Pancreas (tissue), 10 donors: ENCODE data around the gene TRAF4. TPM values are rescaled to one million over a fixed set of nuclear protein-coding genes. Genes with fewer than 3 reads are reported as not detected.

Experiments used
- ATAC-seq, 4 donors: fragments of 200-7000 bp; cut with Tn5 transposase; one replicate each; pipeline versions ENCODE4 v1.8.0 to v1.9.1; 2020; ENCODE audit warnings: mild to moderate bottlenecking in 4 of 4, moderate library complexity in 4 of 4
- DNase-seq, 6 donors: peaks; one replicate each; pipeline ENCODE4 v3.0.0-alpha.2; 2020
- FAIRE-seq: peaks from 2 replicates; lab custom pipeline; 2012; peaks lifted over from hg19 to GRCh38; lab: Jason Lieb, UNC
- H3K27ac ChIP-seq, 4 donors: fragments of 200-600 bp; sonication (generic); 1 replicate in 3 of 4; 2 replicates in 1 of 4; pipeline versions ENCODE4 v1.5.0 to v1.8.0; 2020
- H3K27me3 ChIP-seq, 4 donors: fragments of 200-600 bp; one replicate each; pipeline ENCODE4 v1.8.0; 2021
- H3K36me3 ChIP-seq, 3 donors: fragments of 200-600 bp; sonication (generic) in 1 of 3; one replicate each; pipeline versions ENCODE4 v1.5.0 to v1.8.0; 2020 to 2021
- H3K4me1 ChIP-seq, 3 donors: fragments of 200-600 bp; one replicate each; pipeline ENCODE4 v1.8.0; 2021
- H3K4me3 ChIP-seq, 4 donors: fragments of 200-600 bp; sonication (generic) in 2 of 4; one replicate each; pipeline versions ENCODE4 v1.5.0 to v1.8.0; 2020 to 2021
- H3K9me3 ChIP-seq, 4 donors: fragments of 200-600 bp; one replicate each; pipeline ENCODE4 v1.8.0; 2021
- WGBS, 2 donors: extraction: QIAGEN DNeasy Blood & Tissue Kit; methylation state at CpG; one replicate each; pipeline ENCODE4 v1.1.7; 2013; 5-methylcytosine and 5-hydroxymethylcytosine counted together
- intact Hi-C, 3 donors: fragments of 100-400 bp; cut with DNase I; formaldehyde crosslinking; loops; one replicate each; pipeline versions ENCODE4 v1.11.1 to v1.14.2; 2022
- polyA plus RNA-seq, 2 donors: library from polyadenylated mRNA; stranded (reverse); fragments of 200-250 nt; gene quantifications; one replicate each; pipeline ENCODE4 v1.2.3, GENCODE V29; 2013
- total RNA-seq, 6 donors: library from RNA; stranded (reverse); fragmentation: NEBNext Ultra II Directional in 4 of 6; extraction: Animal tissue kit (Norgen Biotek cat#: 25700) in 4 of 6; gene quantifications; one replicate each; pipeline versions ENCODE4 v1.2.1 to v1.2.4, GENCODE V29; 2021 to 2023
- TF ChIP-seq, protein P1 (sequence below), 4 donors: fragments of 200-600 bp; sonication (generic) in 3 of 4; IDR thresholded peaks; one replicate each; pipeline versions ENCODE4 v1.5.0 to v1.8.0; 2021; ENCODE audit warnings: antibody characterized with exemption in 4 of 4
- donor health status: healthy with polysubstance abuse.
- donor health status: DM: no; HTN: no; CAD: no; lungs with moderate emphysema.
- donor health status: DM: no; HTN: no; CAD: no.
- donor health status: control.
- donor health status: control.
- donor health status: Bipolar disorder and iron deficiency.
- donor health status: DM: yes; HTN: yes; CAD: no.
- donor health status: DM: no; HTN: no; CAD: no.
- donor health status: DM: no; HTN: no; CAD: no.
- donor health status: DM: yes; HTN: yes; CAD: no.

Gene TRAF4
- total and polyA plus RNA-seq, 8 donors, result 22.6 to 48.2 (median 33.2) TPM

DNA sequence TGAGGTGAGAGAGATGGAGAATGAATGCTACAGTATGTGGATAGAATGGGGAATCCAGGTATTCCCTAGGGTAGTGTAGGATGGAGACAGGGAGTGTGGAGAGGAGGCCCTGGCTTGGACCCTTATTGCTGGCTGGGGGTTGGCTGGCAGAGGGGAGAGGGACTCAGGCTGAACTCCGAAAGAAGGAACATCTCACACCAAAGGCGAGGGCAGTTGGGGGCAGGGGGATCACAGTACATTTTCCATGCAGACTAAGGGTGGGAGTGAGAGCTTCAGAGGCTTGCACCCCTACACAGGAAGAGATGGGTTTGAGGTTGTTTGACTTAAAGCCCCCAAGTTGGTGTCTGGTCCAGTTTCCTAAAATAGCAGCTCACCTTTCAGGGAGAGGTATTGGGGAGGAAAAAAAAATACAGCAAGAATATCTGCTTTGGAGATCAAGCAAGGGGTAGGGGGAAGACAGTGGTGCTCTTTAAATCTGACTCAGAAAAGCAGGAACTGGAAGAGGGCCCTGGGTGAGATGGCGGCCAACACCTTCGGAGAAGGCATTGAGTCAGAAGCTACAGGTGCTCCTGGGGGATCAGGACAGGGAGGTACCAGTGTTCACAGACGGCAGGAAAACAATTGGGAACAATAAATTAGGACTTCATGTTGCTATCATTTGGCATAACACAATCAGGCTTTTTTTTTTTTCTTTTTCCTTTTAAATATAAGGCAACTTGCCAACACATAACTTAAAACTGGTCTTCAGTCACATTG lies 12.4 kb downstream of the TRAF4 start:
- Histone ChIP-seq H3K27me3 (no peaks in the 10 kb centered on the region), H3K4me3 (no peak overlapping the region), H3K36me3 (peaks cover 0 to 21% (median 6%) of the 10 kb centered on the region in 3 donors), H3K9me3 (no peaks in the 10 kb centered on the region), H3K4me1 (no peaks in the 10 kb centered on the region), H3K27ac (no peak overlapping the region)
- FAIRE-seq (no peak), DNase-seq (no peak), ATAC-seq (no peak)
- 66 to 70% methylated on average over 5 of the region's 5 CpGs for WGBS, 2 donors
- TF ChIP-seq, protein P1, sequence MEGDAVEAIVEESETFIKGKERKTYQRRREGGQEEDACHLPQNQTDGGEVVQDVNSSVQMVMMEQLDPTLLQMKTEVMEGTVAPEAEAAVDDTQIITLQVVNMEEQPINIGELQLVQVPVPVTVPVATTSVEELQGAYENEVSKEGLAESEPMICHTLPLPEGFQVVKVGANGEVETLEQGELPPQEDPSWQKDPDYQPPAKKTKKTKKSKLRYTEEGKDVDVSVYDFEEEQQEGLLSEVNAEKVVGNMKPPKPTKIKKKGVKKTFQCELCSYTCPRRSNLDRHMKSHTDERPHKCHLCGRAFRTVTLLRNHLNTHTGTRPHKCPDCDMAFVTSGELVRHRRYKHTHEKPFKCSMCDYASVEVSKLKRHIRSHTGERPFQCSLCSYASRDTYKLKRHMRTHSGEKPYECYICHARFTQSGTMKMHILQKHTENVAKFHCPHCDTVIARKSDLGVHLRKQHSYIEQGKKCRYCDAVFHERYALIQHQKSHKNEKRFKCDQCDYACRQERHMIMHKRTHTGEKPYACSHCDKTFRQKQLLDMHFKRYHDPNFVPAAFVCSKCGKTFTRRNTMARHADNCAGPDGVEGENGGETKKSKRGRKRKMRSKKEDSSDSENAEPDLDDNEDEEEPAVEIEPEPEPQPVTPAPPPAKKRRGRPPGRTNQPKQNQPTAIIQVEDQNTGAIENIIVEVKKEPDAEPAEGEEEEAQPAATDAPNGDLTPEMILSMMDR (IDR thresholded peaks at IDR 0.05), result no peak
- intact Hi-C loops, result loop anchor here in 1 of 3 donors (5.0 kb wide), 1 partner anchor 34 kb away; no protein-coding TSS in a partner anchor

DNA sequence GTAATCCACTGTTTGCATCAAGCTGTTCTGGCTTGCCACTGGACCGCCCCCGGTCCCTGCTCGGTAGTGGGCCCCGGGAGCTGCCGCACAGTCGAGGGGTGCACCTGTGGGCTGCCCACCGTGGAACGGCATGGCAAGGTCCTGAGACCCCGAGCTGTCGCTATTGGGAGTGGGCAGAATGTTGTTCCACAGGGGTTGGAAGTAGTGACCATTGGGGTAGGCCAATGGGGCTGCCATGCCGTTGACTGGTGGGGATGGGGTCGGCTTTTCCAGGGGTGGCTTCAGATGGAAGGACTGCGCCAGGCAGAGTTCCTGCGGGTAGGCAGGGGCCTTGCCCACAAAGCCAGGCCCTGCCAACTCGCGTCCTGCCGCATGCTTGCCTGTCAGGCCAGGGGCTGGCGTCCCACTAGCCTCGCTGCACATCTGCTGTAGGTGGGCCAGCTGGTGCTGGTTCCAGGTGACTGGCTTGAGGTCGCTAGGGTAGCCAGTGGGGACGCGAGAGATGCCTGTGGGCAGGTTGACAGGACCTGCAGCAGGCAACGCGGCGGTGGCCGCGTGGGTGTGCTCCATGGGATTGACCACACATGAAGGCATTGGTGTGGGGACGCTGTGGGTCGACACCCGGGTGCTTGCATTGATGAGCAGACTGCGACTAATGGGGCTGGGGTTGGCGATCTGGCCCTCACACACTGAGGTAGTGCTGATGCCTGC lies 14.8 kb downstream of the TRAF4 start:
- TF ChIP-seq, protein P1 (IDR thresholded peaks at IDR 0.05), result no peak
- intact Hi-C loops, result loop anchor here in 1 of 3 donors (5.0 kb wide), 1 partner anchor 36 kb away; no protein-coding TSS in a partner anchor
- ATAC-seq (no peak), DNase-seq (peak in 1 of 6 donors; percentile 75), FAIRE-seq (no peak)
- Histone ChIP-seq H3K27me3 (no peaks in the 10 kb centered on the region), H3K9me3 (no peaks in the 10 kb centered on the region), H3K4me1 (no peaks in the 10 kb centered on the region), H3K36me3 (peaks cover 0 to 17% (median 6%) of the 10 kb centered on the region in 3 donors), H3K4me3 (no peak overlapping the region), H3K27ac (no peak overlapping the region)
- WGBS, 2 donors, result 94 to 95% methylated on average over 31 to 32 of the region's 32 CpGs

DNA sequence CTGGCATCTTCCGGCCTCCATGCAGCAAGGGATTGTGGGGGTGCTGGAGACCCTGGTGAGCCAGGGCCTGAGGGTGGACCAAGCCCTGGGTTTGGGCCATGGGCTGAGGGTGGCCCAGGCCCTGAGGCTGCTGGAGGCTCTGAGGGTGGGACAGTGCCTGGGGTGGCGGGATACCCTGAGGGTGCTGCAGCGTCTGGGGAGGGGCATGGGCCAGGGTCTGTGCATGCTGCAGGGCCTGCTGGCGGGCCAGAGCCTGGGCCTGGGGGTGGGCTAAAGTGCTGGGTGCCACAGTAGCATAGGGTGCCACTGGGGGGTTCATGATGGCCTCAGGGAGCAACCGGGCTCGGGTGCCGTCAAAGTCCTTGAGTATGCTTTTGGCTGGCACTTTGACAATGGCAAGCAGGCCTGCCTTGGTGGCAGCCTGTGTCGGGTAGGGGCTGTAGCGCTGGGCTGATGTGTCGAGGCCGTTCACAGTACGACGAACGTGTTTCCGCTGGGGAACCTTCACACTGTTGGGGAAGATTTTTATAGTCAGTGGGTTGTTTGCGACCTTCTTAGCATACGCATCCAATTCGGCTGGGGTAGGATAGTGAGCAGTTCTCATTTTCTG lies 15.6 kb downstream of the TRAF4 start:
- Histone ChIP-seq H3K4me3 (no peak overlapping the region), H3K36me3 (peaks cover 0 to 17% (median 6%) of the 10 kb centered on the region in 3 donors), H3K4me1 (no peaks in the 10 kb centered on the region), H3K27me3 (no peaks in the 10 kb centered on the region), H3K9me3 (no peaks in the 10 kb centered on the region), H3K27ac (no peak overlapping the region)
- peak in 1 of 6 donors; percentile 72 for DNase-seq
- WGBS, 2 donors, result 90 to 91% methylated on average over 18 of the region's 18 CpGs
- ATAC-seq, result no peak
- intact Hi-C loops, result loop anchor here in 1 of 3 donors (5.0 kb wide), 1 partner anchor 37 kb away; no protein-coding TSS in a partner anchor
- no peak for FAIRE-seq
- TF ChIP-seq, protein P1 (IDR thresholded peaks at IDR 0.05), result no peak

DNA sequence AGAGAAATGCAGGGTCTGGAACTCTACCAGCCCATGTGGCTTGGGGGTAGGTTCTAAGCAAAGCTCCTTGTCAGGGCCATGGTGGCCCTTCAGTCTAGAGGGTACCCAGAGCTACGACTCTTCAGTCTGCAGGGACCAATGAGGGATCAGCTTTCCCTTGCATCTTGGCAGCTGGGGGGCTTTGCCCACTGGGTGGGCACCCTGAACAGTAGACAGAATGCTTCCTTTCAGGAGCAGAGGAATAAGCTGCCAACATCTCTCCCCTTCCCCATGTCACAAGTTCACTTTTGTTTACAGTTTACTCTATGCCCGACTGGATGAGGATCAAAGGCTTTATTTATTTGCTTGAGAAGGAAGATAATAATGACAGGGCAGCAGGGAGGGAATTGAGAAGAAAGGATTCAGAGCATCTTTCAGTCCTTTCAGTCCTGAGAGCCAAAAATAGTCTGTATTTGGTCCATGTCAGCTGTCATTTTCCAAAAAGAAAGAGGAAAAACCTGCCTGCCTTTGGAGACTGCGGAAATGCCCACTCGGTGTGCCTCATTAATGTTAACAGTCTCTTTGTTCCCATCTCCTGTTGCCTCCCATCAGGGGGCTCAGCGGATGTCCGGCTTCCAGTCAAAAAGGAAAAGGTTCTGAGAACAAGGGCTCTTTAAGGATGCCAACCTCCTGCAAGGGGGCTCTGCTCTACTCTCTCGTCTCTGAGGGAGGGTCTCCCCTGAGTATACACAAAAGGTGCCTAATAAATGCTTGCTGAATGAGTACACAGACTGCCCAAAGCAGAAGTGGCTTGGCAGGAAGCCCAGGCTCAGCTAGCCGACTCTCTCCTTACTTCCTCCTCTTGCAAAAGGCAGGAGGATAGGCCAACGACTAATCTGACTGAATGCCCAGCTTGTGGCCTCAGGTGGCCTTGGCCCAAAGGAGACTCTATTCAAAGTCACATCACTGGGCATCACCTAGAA lies 17.1 kb downstream of the TRAF4 start:
- intact Hi-C loops, result loop anchor here in 1 of 3 donors (10.0 kb wide), 1 partner anchor 144 kb away; the partner anchor contains the start of gene DHRS13
- no peak for FAIRE-seq
- 42 to 45% methylated on average over 9 of the region's 9 CpGs for WGBS, 2 donors

More for the DNA sequence above, 17.1 kb downstream of the TRAF4 start:
- Histone ChIP-seq H3K27ac (peak overlapping the region in 1 of 4 donors; percentile 12), H3K27me3 (no peaks in the 10 kb centered on the region), H3K36me3 (peaks cover 0 to 17% (median 6%) of the 10 kb centered on the region in 3 donors), H3K4me1 (no peaks in the 10 kb centered on the region), H3K4me3 (no peak overlapping the region), H3K9me3 (no peaks in the 10 kb centered on the region)
- ATAC-seq, result peak; percentile 46 to 83 (median 72)
- TF ChIP-seq, protein P1 (IDR thresholded peaks at IDR 0.05), result no peak
- DNase-seq, result peak; percentile 48 to 78 (median 66)
